Cardiac fibroblast (primary cell): ENCODE measurements around the gene SH3RF3.

ENCODE experiments used
- DNase-seq, 2 donors: peaks; one replicate each; pipeline versions ENCODE4 v3.0.0 to v3.0.0-alpha.2; 2010; ENCODE audit warnings: low read depth in 2 of 2
- H3K4me3 ChIP-seq, 2 donors: replicated peaks in 1 of 2; 1 replicate in 1 of 2; 2 replicates in 1 of 2; pipeline ENCODE4 v1.5.1; 2011; ENCODE audit warnings: low read depth in 2 of 2, low read length in 2 of 2, mild to moderate bottlenecking in 2 of 2, moderate library complexity in 1 of 2
- CTCF ChIP-seq: IDR thresholded peaks from one replicate; pipeline ENCODE4 v1.5.1; 2011; ENCODE audit warnings: low read depth, mild to moderate bottlenecking, low read length, inconsistent platforms

SH3RF3 gene

DNA sequence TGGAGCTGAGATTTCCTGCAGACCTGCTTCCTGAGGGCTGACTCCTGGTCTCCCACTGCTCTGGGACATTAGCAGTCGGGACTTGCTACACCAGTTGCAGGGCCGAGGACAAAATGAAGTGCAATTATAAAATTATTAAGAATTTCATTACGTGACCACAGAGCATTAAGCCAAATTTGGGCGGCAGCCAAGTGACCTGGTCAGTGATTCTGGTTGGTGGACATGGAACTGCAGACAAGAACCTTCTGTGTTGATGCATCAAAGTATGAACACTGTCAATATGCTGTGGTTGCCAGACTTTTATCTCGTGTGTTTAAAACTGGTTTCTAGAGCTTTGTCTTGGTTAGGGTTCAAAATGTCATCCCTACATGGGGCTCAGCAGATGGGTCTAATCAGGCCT is 24.8 kb downstream of the SH3RF3 start:
- no peak for DNase-seq
- no peak overlapping the region for H3K4me3 ChIP-seq

DNA sequence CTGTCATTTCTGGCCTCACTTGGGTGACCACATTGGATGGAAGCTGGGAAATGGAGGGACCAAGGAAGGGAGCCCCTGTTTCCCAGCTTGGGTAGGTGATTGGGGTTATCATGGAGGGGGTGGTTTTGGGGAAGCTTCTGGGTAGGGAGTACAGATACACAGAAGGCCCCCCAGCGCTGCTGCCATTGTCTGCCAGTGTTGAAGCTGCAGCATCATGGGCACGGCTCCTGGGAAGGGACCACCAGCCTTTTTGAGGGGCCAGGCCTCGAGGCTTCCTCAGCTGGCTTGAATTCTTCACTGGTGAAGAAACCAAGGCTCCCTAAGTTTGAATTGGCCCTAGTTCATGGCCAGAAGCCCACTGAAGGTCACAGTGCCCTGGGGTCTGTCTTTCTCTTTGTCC is 25.2 kb downstream of the SH3RF3 start:
- no peak for DNase-seq
- no peak overlapping the region for H3K4me3 ChIP-seq
- TF ChIP-seq CTCF = no peak

More for the DNA sequence above, 24.8 kb downstream of the SH3RF3 start:
- TF ChIP-seq CTCF = no peak

GRCh38 chr2:109155553-109156451 is 26.8 kb downstream of the SH3RF3 start:
- no peak for TF ChIP-seq CTCF
- no peak overlapping the region for H3K4me3 ChIP-seq
- DNase-seq = peak; percentile 72 to 75

- no peak for TF ChIP-seq CTCF
- H3K4me3 ChIP-seq = no peak overlapping the region
- DNase-seq = no peak
Measured at GRCh38 chr2:109157563-109158105, 28.6 kb downstream of the SH3RF3 start.

- H3K4me3 ChIP-seq = no peak overlapping the region
- TF ChIP-seq CTCF = no peak
- no peak for DNase-seq
Measured at GRCh38 chr2:109158237-109158636, 29.2 kb downstream of the SH3RF3 start.

- DNase-seq = no peak
- no peak overlapping the region for H3K4me3 ChIP-seq
- no peak for TF ChIP-seq CTCF
Measured at GRCh38 chr2:109159096-109159495, 30.1 kb downstream of the SH3RF3 start.
